Liver (tissue), 9 donors: Measurements from ENCODE around the gene MEDAG. TPM values are rescaled to one million over a fixed set of nuclear protein-coding genes. Genes with fewer than 3 reads are reported as not detected.

Experiments used
- DNase-seq: peaks from one replicate; pipeline ENCODE4 v3.0.0-alpha.2; 2017; ENCODE audit warnings: low spot score
- H3K27ac ChIP-seq, 2 donors: one replicate each; pipeline ENCODE4 v1.7.0; 2013; ENCODE audit warnings: inconsistent platforms in 2 of 2, low read length in 2 of 2, control low read depth in 1 of 2, low read depth in 1 of 2, mild to moderate bottlenecking in 1 of 2
- H3K27me3 ChIP-seq, 4 donors: one replicate each; pipeline versions ENCODE4 v1.6.1 to v1.7.0; 2013; ENCODE audit warnings: low read length in 3 of 4, inconsistent platforms in 1 of 4, mild to moderate bottlenecking in 1 of 4, moderate library complexity in 1 of 4; ENCODE audit not compliant: control insufficient read depth in 4 of 4, insufficient read depth in 4 of 4
- H3K36me3 ChIP-seq, 4 donors: one replicate each; pipeline versions ENCODE4 v1.6.1 to v1.7.0; 2013; ENCODE audit warnings: low read length in 3 of 4, mild to moderate bottlenecking in 3 of 4, low read depth in 1 of 4, moderate library complexity in 1 of 4; ENCODE audit not compliant: control insufficient read depth in 4 of 4, insufficient read depth in 3 of 4
- H3K4me1 ChIP-seq, 4 donors: one replicate each; pipeline versions ENCODE4 v1.6.1 to v1.7.0; 2013; ENCODE audit warnings: low read length in 3 of 4, mild to moderate bottlenecking in 3 of 4, moderate library complexity in 1 of 4; ENCODE audit not compliant: control insufficient read depth in 4 of 4, insufficient read depth in 4 of 4
- H3K4me3 ChIP-seq, 3 donors: one replicate each; pipeline versions ENCODE4 v1.6.1 to v1.7.0; 2013; ENCODE audit warnings: low read length in 3 of 3, control low read depth in 1 of 3, low read depth in 1 of 3, mild to moderate bottlenecking in 1 of 3
- H3K9ac ChIP-seq, 2 donors: one replicate each; pipeline ENCODE4 v1.7.0; 2013; ENCODE audit warnings: low read length in 2 of 2, mild to moderate bottlenecking in 2 of 2, moderate library complexity in 2 of 2, control low read depth in 1 of 2, low read depth in 1 of 2
- H3K9me3 ChIP-seq, 4 donors: one replicate each; pipeline versions ENCODE4 v1.6.1 to v1.7.0; 2013; ENCODE audit warnings: low read length in 3 of 4; ENCODE audit not compliant: control insufficient read depth in 4 of 4
- ATF3 ChIP-seq: IDR thresholded peaks from 2 replicates; pipeline ENCODE4 v1.6.1; 2016; ENCODE audit warnings: antibody characterized with exemption
- CTCF ChIP-seq: fragments of 150-350 bp; IDR thresholded peaks from 2 replicates; pipeline ENCODE4 v1.5.1; 2017; ENCODE audit warnings: improper control_type of control experiment, low read depth, low read length; ENCODE audit not compliant: missing input control
- EGR1 ChIP-seq, 2 donors: IDR thresholded peaks; 2 replicates each; pipeline ENCODE4 v1.6.1; 2016 to 2018; ENCODE audit warnings: antibody characterized with exemption in 2 of 2, low read depth in 2 of 2
- FOXA1 ChIP-seq: IDR thresholded peaks from 2 replicates; pipeline ENCODE4 v1.6.1; 2016; ENCODE audit warnings: antibody characterized with exemption
- FOXA2 ChIP-seq: IDR thresholded peaks from 2 replicates; pipeline ENCODE4 v1.6.1; 2016; ENCODE audit warnings: antibody characterized with exemption
- GABPA ChIP-seq, 2 donors: IDR thresholded peaks in 1 of 2; conservative IDR thresholded peaks in 1 of 2; 2 replicates each; pipeline ENCODE4 v1.6.1; 2016; ENCODE audit warnings: antibody characterized with exemption in 2 of 2, mild to moderate bottlenecking in 1 of 2, moderate library complexity in 1 of 2
- HNF4A ChIP-seq, 2 donors: conservative IDR thresholded peaks; 2 replicates each; pipeline ENCODE4 v1.6.1; 2016; ENCODE audit warnings: antibody characterized with exemption in 2 of 2, mild to moderate bottlenecking in 2 of 2
- HNF4G ChIP-seq: IDR thresholded peaks from 2 replicates; pipeline ENCODE4 v1.6.1; 2016; ENCODE audit warnings: antibody characterized with exemption
- JUND ChIP-seq, 2 donors: IDR thresholded peaks; 2 replicates each; pipeline ENCODE4 v1.6.1; 2016; ENCODE audit warnings: antibody characterized with exemption in 2 of 2
- MAX ChIP-seq: IDR thresholded peaks from 2 replicates; pipeline ENCODE4 v1.6.1; 2016; ENCODE audit warnings: antibody characterized with exemption
- NR2F2 ChIP-seq: IDR thresholded peaks from 2 replicates; pipeline ENCODE4 v1.6.1; 2016; ENCODE audit warnings: antibody characterized with exemption
- REST ChIP-seq: IDR thresholded peaks from 2 replicates; pipeline ENCODE4 v1.6.1; 2016; ENCODE audit warnings: antibody characterized with exemption, mild to moderate bottlenecking
- RXRA ChIP-seq, 2 donors: IDR thresholded peaks; 2 replicates each; pipeline ENCODE4 v1.6.1; 2017 to 2018; ENCODE audit warnings: antibody characterized with exemption in 2 of 2, mild to moderate bottlenecking in 1 of 2
- SP1 ChIP-seq: IDR thresholded peaks from 2 replicates; pipeline ENCODE4 v1.6.1; 2018; ENCODE audit warnings: antibody characterized with exemption, mild to moderate bottlenecking
- TAF1 ChIP-seq: conservative IDR thresholded peaks from 2 replicates; pipeline ENCODE4 v1.6.1; 2016; ENCODE audit warnings: antibody characterized with exemption, mild to moderate bottlenecking
- YY1 ChIP-seq: IDR thresholded peaks from 2 replicates; pipeline ENCODE4 v1.6.1; 2016; ENCODE audit warnings: antibody characterized with exemption, mild to moderate bottlenecking
- ZBTB33 ChIP-seq: IDR thresholded peaks from 2 replicates; pipeline ENCODE4 v1.6.1; 2016; ENCODE audit warnings: antibody characterized with exemption
- WGBS: extraction: QIAGEN DNeasy Blood & Tissue Kit; methylation state at CpG from one replicate; pipeline ENCODE4 v1.1.7; 2013; 5-methylcytosine and 5-hydroxymethylcytosine counted together
- polyA plus RNA-seq, 2 donors: library from polyadenylated mRNA; stranded (reverse) in 1 of 2; unstranded in 1 of 2; fragments of 200-250 nt in 1 of 2; fragments of >200 nt in 1 of 2; fragmentation: Nextera tagmentation in 1 of 2; extraction: Ambion mirVana in 1 of 2; gene quantifications; one replicate each; pipeline versions ENCODE4 v1.2.1 to v1.2.3, GENCODE V29; 2013 to 2015
- total RNA-seq, 2 donors: library from RNA; depleted of rRNA; stranded (reverse); fragments of >200 nt; gene quantifications; one replicate each; pipeline ENCODE4 v1.2.3, GENCODE V29; 2014
- donor health status: healthy.
- donor health status: healthy.
- donor health status: healthy.
- donor health status: healthy.
- donor health status: healthy.

MEDAG gene
- total and polyA plus RNA-seq, 4 donors, result 0.05 to 0.50 (median 0.27) TPM

- no peak overlapping the region for H3K9ac ChIP-seq
- no peaks in the 10 kb centered on the region for H3K4me1 ChIP-seq
- TF ChIP-seq EGR1 (IDR thresholded peaks at IDR 0.05; ENCODE audit: low read depth in 2 of 2) (no peak), JUND (IDR thresholded peaks at IDR 0.05) (no peak), TAF1 (no peak), CTCF (no peak), YY1 (no peak), FOXA1 (no peak), ZBTB33 (no peak), MAX (no peak), SP1 (no peak), GABPA (IDR thresholded peaks at IDR 0.05 in 1 of 2, conservative IDR thresholded peaks at IDR 0.05 in 1 of 2) (no peak), FOXA2 (no peak), HNF4A (conservative IDR thresholded peaks at IDR 0.05) (no peak), REST (no peak), RXRA (IDR thresholded peaks at IDR 0.05) (no peak), ATF3 (no peak), HNF4G (no peak), NR2F2 (no peak)
- H3K9me3 ChIP-seq, result peaks cover 0 to 3% (median 0%) of the 10 kb centered on the region in 4 donors
- no peak overlapping the region for H3K27ac ChIP-seq
- no peak overlapping the region for H3K4me3 ChIP-seq
- no peaks in the 10 kb centered on the region for H3K36me3 ChIP-seq
- WGBS, result 98% methylated on average over 6 of the region's 6 CpGs
- DNase-seq, result no peak
- H3K27me3 ChIP-seq, result no peaks in the 10 kb centered on the region
Observed at GRCh38 chr13:30857636-30858035, 48.4 kb upstream of the MEDAG start.

GRCh38 chr13:30859326-30859725 lies 46.7 kb upstream of the MEDAG start:
- Histone ChIP-seq H3K27ac (no peak overlapping the region), H3K4me1 (no peaks in the 10 kb centered on the region), H3K4me3 (no peak overlapping the region), H3K9ac (no peak overlapping the region), H3K36me3 (no peaks in the 10 kb centered on the region), H3K27me3 (no peaks in the 10 kb centered on the region), H3K9me3 (peaks cover 0 to 3% (median 0%) of the 10 kb centered on the region in 4 donors)
- no peak for DNase-seq
- WGBS, result 77% methylated on average over 5 of the region's 5 CpGs
- no peak for TF ChIP-seq YY1
- no peak for TF ChIP-seq GABPA (IDR thresholded peaks at IDR 0.05 in 1 of 2, conservative IDR thresholded peaks at IDR 0.05 in 1 of 2)
- no peak for TF ChIP-seq TAF1
- TF ChIP-seq FOXA2, result no peak
- no peak for TF ChIP-seq HNF4A (conservative IDR thresholded peaks at IDR 0.05)
- no peak for TF ChIP-seq SP1
